ENCODE measurements around the gene ANKS1B.

Gene ANKS1B

GRCh38 chr12:98939926-98940325 is 1044.8 kb downstream of the ANKS1B start:
- no peak for TF ChIP-seq CTCF (IDR thresholded peaks at IDR 0.05; ENCODE audit: low read length)
- no peak for TF ChIP-seq EZH2 (IDR thresholded peaks at IDR 0.05; ENCODE audit: borderline replicate concordance, low read length)
- H3K79me2 ChIP-seq (ENCODE audit: insufficient read depth, low read length), result no peaks in the 10 kb centered on the region
- no peak overlapping the region for H3K4me3 ChIP-seq (ENCODE audit: low read depth, low read length, poor library complexity, severe bottlenecking)
- no peaks in the 10 kb centered on the region for H4K20me1 ChIP-seq (ENCODE audit: insufficient read depth, low read length)
- no peak overlapping the region for H3K27ac ChIP-seq (ENCODE audit: low read depth, low read length, poor library complexity, severe bottlenecking)
- no peak overlapping the region for H3K4me2 ChIP-seq (ENCODE audit: low read length)
- H3K4me1 ChIP-seq (ENCODE audit: insufficient read depth, low read length, severe bottlenecking), result no peaks in the 10 kb centered on the region
- no peaks in the 10 kb centered on the region for H3K36me3 ChIP-seq (ENCODE audit: insufficient read depth, low read length)
- no peaks in the 10 kb centered on the region for H3K9me3 ChIP-seq (ENCODE audit: low read length)
- no peaks in the 10 kb centered on the region for H3K27me3 ChIP-seq (ENCODE audit: insufficient read depth, low read length)
- no peak overlapping the region for H2AFZ ChIP-seq (ENCODE audit: low read length)
- no peaks in the 10 kb centered on the region for H3F3A ChIP-seq (ENCODE audit: insufficient read depth, low read length)
- no peaks in the 10 kb centered on the region for H3K9me2 ChIP-seq (ENCODE audit: low read depth, low read length)
- no peak overlapping the region for H3K9ac ChIP-seq (ENCODE audit: low read length)

GRCh38 chr12:98939350-98939749 is 1045.4 kb downstream of the ANKS1B start:
- H3K36me3 ChIP-seq (ENCODE audit: insufficient read depth, low read length), result no peaks in the 10 kb centered on the region
- no peaks in the 10 kb centered on the region for H3K9me2 ChIP-seq (ENCODE audit: low read depth, low read length)
- no peak overlapping the region for H3K27ac ChIP-seq (ENCODE audit: low read depth, low read length, poor library complexity, severe bottlenecking)
- no peaks in the 10 kb centered on the region for H3F3A ChIP-seq (ENCODE audit: insufficient read depth, low read length)
- H3K4me1 ChIP-seq (ENCODE audit: insufficient read depth, low read length, severe bottlenecking), result no peaks in the 10 kb centered on the region
- no peak overlapping the region for H2AFZ ChIP-seq (ENCODE audit: low read length)
- TF ChIP-seq CTCF (IDR thresholded peaks at IDR 0.05; ENCODE audit: low read length) (peak; percentile 31; the same call in 1 of the 2 replicates), EZH2 (IDR thresholded peaks at IDR 0.05; ENCODE audit: borderline replicate concordance, low read length) (no peak)
- no peaks in the 10 kb centered on the region for H3K79me2 ChIP-seq (ENCODE audit: insufficient read depth, low read length)
- H4K20me1 ChIP-seq (ENCODE audit: insufficient read depth, low read length), result no peaks in the 10 kb centered on the region
- H3K9me3 ChIP-seq (ENCODE audit: low read length), result no peaks in the 10 kb centered on the region
- no peak overlapping the region for H3K4me2 ChIP-seq (ENCODE audit: low read length)
- no peak overlapping the region for H3K9ac ChIP-seq (ENCODE audit: low read length)
- H3K27me3 ChIP-seq (ENCODE audit: insufficient read depth, low read length), result no peaks in the 10 kb centered on the region
- no peak overlapping the region for H3K4me3 ChIP-seq (ENCODE audit: low read depth, low read length, poor library complexity, severe bottlenecking)

- Histone ChIP-seq H3K9me3 (ENCODE audit: low read length) (no peaks in the 10 kb centered on the region), H3K36me3 (ENCODE audit: insufficient read depth, low read length) (no peaks in the 10 kb centered on the region), H3K4me2 (ENCODE audit: low read length) (no peak overlapping the region), H3K9ac (ENCODE audit: low read length) (no peak overlapping the region), H3K27me3 (ENCODE audit: insufficient read depth, low read length) (no peaks in the 10 kb centered on the region), H3K27ac (ENCODE audit: low read depth, low read length, poor library complexity, severe bottlenecking) (no peak overlapping the region), H3K4me1 (ENCODE audit: insufficient read depth, low read length, severe bottlenecking) (no peaks in the 10 kb centered on the region), H3F3A (ENCODE audit: insufficient read depth, low read length) (no peaks in the 10 kb centered on the region), H4K20me1 (ENCODE audit: insufficient read depth, low read length) (no peaks in the 10 kb centered on the region), H3K9me2 (ENCODE audit: low read depth, low read length) (no peaks in the 10 kb centered on the region), H3K4me3 (ENCODE audit: low read depth, low read length, poor library complexity, severe bottlenecking) (no peak overlapping the region), H2AFZ (ENCODE audit: low read length) (no peak overlapping the region), H3K79me2 (ENCODE audit: insufficient read depth, low read length) (no peaks in the 10 kb centered on the region)
- no peak for TF ChIP-seq CTCF (IDR thresholded peaks at IDR 0.05; ENCODE audit: low read length)
- TF ChIP-seq EZH2 (IDR thresholded peaks at IDR 0.05; ENCODE audit: borderline replicate concordance, low read length), result no peak
Measured at GRCh38 chr12:98935847-98936246, 1048.9 kb downstream of the ANKS1B start.

All from OCI-LY1 (cell line).